Measurements from ENCODE around the gene TSHZ2. TPM values are rescaled to one million over a fixed set of nuclear protein-coding genes. Genes with fewer than 3 reads are reported as not detected.

TSHZ2 gene
- total RNA-seq, 1 experiment from 2014 or later, result 0.20 TPM

DNA sequence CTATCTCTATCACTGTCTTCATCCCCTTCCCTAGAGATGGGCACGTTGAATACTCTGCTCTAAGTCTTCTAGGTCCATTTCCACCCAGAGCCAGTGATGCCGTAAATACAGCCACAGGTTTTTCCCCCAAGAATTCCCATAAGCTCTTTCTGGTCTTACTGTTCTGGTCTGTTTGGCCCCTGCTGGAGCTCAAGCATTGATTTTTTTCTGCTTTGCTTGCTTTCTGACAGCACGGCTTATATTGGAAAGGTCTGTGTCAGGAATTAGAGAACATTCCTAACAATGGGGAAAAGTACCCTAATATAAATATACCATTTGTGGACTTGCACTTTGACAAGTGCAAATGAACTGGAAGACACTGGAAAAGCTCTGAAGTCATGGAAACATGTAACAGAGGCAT lies 302.6 kb downstream of the TSHZ2 start (continued):
- TF ChIP-seq, protein P1, sequence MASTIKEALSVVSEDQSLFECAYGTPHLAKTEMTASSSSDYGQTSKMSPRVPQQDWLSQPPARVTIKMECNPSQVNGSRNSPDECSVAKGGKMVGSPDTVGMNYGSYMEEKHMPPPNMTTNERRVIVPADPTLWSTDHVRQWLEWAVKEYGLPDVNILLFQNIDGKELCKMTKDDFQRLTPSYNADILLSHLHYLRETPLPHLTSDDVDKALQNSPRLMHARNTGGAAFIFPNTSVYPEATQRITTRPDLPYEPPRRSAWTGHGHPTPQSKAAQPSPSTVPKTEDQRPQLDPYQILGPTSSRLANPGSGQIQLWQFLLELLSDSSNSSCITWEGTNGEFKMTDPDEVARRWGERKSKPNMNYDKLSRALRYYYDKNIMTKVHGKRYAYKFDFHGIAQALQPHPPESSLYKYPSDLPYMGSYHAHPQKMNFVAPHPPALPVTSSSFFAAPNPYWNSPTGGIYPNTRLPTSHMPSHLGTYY (CRISPR knock-in tag; IDR thresholded peaks at IDR 0.05), result no peak
- TF ChIP-seq EMX1 (CRISPR knock-in tag; IDR thresholded peaks at IDR 0.05) (no peak), FOXP1 (CRISPR knock-in tag; IDR thresholded peaks at IDR 0.05; ENCODE audit: borderline replicate concordance) (no peak), ZNF138 (CRISPR knock-in tag; conservative IDR thresholded peaks at IDR 0.05) (no peak), OVOL2 (CRISPR knock-in tag; IDR thresholded peaks at IDR 0.05; ENCODE audit: borderline replicate concordance) (no peak), NFYB (CRISPR knock-in tag; conservative IDR thresholded peaks at IDR 0.05; ENCODE audit: low read depth) (no peak), JUN (CRISPR knock-in tag; IDR thresholded peaks at IDR 0.05) (no peak), ZNF232 (CRISPR knock-in tag; IDR thresholded peaks at IDR 0.05) (no peak), SMAD4 (CRISPR knock-in tag; IDR thresholded peaks at IDR 0.05) (no peak)
- TF ChIP-seq, protein P2, sequence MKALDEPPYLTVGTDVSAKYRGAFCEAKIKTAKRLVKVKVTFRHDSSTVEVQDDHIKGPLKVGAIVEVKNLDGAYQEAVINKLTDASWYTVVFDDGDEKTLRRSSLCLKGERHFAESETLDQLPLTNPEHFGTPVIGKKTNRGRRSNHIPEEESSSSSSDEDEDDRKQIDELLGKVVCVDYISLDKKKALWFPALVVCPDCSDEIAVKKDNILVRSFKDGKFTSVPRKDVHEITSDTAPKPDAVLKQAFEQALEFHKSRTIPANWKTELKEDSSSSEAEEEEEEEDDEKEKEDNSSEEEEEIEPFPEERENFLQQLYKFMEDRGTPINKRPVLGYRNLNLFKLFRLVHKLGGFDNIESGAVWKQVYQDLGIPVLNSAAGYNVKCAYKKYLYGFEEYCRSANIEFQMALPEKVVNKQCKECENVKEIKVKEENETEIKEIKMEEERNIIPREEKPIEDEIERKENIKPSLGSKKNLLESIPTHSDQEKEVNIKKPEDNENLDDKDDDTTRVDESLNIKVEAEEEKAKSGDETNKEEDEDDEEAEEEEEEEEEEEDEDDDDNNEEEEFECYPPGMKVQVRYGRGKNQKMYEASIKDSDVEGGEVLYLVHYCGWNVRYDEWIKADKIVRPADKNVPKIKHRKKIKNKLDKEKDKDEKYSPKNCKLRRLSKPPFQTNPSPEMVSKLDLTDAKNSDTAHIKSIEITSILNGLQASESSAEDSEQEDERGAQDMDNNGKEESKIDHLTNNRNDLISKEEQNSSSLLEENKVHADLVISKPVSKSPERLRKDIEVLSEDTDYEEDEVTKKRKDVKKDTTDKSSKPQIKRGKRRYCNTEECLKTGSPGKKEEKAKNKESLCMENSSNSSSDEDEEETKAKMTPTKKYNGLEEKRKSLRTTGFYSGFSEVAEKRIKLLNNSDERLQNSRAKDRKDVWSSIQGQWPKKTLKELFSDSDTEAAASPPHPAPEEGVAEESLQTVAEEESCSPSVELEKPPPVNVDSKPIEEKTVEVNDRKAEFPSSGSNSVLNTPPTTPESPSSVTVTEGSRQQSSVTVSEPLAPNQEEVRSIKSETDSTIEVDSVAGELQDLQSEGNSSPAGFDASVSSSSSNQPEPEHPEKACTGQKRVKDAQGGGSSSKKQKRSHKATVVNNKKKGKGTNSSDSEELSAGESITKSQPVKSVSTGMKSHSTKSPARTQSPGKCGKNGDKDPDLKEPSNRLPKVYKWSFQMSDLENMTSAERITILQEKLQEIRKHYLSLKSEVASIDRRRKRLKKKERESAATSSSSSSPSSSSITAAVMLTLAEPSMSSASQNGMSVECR (CRISPR knock-in tag; IDR thresholded peaks at IDR 0.05; ENCODE audit: borderline replicate concordance), result no peak
- TF ChIP-seq, protein P3, sequence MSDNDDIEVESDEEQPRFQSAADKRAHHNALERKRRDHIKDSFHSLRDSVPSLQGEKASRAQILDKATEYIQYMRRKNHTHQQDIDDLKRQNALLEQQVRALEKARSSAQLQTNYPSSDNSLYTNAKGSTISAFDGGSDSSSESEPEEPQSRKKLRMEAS (CRISPR knock-in tag; IDR thresholded peaks at IDR 0.05), result no peak
- TF ChIP-seq, protein P4, sequence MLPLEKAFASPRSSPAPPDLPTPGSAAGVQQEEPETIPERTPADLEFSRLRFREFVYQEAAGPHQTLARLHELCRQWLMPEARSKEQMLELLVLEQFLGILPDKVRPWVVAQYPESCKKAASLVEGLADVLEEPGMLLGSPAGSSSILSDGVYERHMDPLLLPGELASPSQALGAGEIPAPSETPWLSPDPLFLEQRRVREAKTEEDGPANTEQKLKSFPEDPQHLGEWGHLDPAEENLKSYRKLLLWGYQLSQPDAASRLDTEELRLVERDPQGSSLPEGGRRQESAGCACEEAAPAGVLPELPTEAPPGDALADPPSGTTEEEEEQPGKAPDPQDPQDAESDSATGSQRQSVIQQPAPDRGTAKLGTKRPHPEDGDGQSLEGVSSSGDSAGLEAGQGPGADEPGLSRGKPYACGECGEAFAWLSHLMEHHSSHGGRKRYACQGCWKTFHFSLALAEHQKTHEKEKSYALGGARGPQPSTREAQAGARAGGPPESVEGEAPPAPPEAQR (CRISPR knock-in tag; IDR thresholded peaks at IDR 0.05), result no peak
- TF ChIP-seq, protein P5, sequence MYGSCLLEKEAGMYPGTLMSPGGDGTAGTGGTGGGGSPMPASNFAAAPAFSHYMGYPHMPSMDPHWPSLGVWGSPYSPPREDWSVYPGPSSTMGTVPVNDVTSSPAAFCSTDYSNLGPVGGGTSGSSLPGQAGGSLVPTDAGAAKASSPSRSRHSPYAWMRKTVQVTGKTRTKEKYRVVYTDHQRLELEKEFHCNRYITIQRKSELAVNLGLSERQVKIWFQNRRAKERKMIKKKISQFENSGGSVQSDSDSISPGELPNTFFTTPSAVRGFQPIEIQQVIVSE (CRISPR knock-in tag; IDR thresholded peaks at IDR 0.05; ENCODE audit: borderline replicate concordance), result no peak
- TF ChIP-seq, protein P6, sequence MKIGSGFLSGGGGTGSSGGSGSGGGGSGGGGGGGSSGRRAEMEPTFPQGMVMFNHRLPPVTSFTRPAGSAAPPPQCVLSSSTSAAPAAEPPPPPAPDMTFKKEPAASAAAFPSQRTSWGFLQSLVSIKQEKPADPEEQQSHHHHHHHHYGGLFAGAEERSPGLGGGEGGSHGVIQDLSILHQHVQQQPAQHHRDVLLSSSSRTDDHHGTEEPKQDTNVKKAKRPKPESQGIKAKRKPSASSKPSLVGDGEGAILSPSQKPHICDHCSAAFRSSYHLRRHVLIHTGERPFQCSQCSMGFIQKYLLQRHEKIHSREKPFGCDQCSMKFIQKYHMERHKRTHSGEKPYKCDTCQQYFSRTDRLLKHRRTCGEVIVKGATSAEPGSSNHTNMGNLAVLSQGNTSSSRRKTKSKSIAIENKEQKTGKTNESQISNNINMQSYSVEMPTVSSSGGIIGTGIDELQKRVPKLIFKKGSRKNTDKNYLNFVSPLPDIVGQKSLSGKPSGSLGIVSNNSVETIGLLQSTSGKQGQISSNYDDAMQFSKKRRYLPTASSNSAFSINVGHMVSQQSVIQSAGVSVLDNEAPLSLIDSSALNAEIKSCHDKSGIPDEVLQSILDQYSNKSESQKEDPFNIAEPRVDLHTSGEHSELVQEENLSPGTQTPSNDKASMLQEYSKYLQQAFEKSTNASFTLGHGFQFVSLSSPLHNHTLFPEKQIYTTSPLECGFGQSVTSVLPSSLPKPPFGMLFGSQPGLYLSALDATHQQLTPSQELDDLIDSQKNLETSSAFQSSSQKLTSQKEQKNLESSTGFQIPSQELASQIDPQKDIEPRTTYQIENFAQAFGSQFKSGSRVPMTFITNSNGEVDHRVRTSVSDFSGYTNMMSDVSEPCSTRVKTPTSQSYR (CRISPR knock-in tag; IDR thresholded peaks at IDR 0.05), result no peak

DNA sequence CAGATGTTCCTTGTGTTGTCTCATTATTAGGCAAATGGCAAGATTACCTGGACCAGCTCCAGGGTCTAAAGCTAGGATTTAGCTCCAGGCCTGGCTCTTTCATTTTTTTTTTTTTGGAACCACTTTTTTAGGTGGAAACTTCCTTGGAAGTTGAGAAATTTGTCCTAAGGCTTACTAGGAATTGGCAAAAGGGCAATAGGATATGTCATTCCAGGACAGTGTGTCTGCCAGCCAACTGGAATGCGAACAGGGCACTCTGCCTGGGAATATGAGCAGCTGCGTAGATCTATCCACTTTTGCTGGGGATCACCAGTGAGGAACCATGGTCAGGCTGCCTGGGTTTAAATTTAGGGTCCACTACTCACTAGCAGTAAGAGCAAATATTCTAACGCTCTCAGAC lies 304.0 kb downstream of the TSHZ2 start:
- H3K9me3 Mint-ChIP-seq, result no peaks in the 10 kb centered on the region
- no peak overlapping the region for H3K27ac Mint-ChIP-seq
- ATAC-seq (no peak), DNase-seq (ENCODE audit: low spot score) (no peak)
- ChIA-PET CTCF (no interaction called here), POLR2A (interaction anchor here (0.6 kb wide), 2 partner anchors 49 to 289 kb away, joined by 3 read pairs; no protein-coding TSS in a partner anchor)
- no peaks in the 10 kb centered on the region for H3K27me3 Mint-ChIP-seq (ENCODE audit: low read depth)
- no peak overlapping the region for H3K4me3 Mint-ChIP-seq
- H3K4me1 Mint-ChIP-seq, result peaks cover 10% of the 10 kb centered on the region
- TF ChIP-seq CREM (CRISPR knock-in tag; IDR thresholded peaks at IDR 0.05), result no peak
- TF ChIP-seq HMGA2 (CRISPR knock-in tag; IDR thresholded peaks at IDR 0.05), result no peak
- no peaks in the 10 kb centered on the region for H3K36me3 Mint-ChIP-seq

Measured in WTC11 (cell line).